ENCODE measurements around the gene SLC10A7.

The SLC10A7 gene

GRCh38 chr4:146256328-146256727, 265.4 kb downstream of the SLC10A7 start:
- TF ChIP-seq, protein P1, sequence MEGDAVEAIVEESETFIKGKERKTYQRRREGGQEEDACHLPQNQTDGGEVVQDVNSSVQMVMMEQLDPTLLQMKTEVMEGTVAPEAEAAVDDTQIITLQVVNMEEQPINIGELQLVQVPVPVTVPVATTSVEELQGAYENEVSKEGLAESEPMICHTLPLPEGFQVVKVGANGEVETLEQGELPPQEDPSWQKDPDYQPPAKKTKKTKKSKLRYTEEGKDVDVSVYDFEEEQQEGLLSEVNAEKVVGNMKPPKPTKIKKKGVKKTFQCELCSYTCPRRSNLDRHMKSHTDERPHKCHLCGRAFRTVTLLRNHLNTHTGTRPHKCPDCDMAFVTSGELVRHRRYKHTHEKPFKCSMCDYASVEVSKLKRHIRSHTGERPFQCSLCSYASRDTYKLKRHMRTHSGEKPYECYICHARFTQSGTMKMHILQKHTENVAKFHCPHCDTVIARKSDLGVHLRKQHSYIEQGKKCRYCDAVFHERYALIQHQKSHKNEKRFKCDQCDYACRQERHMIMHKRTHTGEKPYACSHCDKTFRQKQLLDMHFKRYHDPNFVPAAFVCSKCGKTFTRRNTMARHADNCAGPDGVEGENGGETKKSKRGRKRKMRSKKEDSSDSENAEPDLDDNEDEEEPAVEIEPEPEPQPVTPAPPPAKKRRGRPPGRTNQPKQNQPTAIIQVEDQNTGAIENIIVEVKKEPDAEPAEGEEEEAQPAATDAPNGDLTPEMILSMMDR (IDR thresholded peaks at IDR 0.05) = no peak
- no peaks in the 10 kb centered on the region for H3K4me1 ChIP-seq
- no peak overlapping the region for H3K27ac ChIP-seq
- H3K9me3 ChIP-seq = no peaks in the 10 kb centered on the region
- intact Hi-C loops (cut with DNase I; ENCODE audit: low total_unique reads) = no loop called here
- no peak overlapping the region for H3K4me3 ChIP-seq
- H3K27me3 ChIP-seq = no peaks in the 10 kb centered on the region
- DNase-seq = no peak
- H3K36me3 ChIP-seq = peaks cover 0 to 4% (median 0%) of the 10 kb centered on the region in 3 donors

- peaks cover 0 to 4% (median 0%) of the 10 kb centered on the region in 3 donors for H3K36me3 ChIP-seq
- intact Hi-C loops (cut with DNase I; ENCODE audit: low total_unique reads) = no loop called here
- no peaks in the 10 kb centered on the region for H3K9me3 ChIP-seq
- no peak overlapping the region for H3K27ac ChIP-seq
- no peaks in the 10 kb centered on the region for H3K27me3 ChIP-seq
- TF ChIP-seq, protein P1 (IDR thresholded peaks at IDR 0.05) = no peak
- no peak overlapping the region for H3K4me3 ChIP-seq
- DNase-seq = no peak
- H3K4me1 ChIP-seq = no peaks in the 10 kb centered on the region
These were observed 265.9 kb downstream of the SLC10A7 start for GRCh38 chr4:146255874-146256273.

GRCh38 chr4:146255463-146255862, 266.3 kb downstream of the SLC10A7 start:
- no peak for DNase-seq
- no peaks in the 10 kb centered on the region for H3K27me3 ChIP-seq
- H3K36me3 ChIP-seq = peaks cover 0 to 4% (median 0%) of the 10 kb centered on the region in 3 donors
- TF ChIP-seq, protein P1 (IDR thresholded peaks at IDR 0.05) = no peak
- no peak overlapping the region for H3K4me3 ChIP-seq
- no peaks in the 10 kb centered on the region for H3K4me1 ChIP-seq
- no peak overlapping the region for H3K27ac ChIP-seq
- H3K9me3 ChIP-seq = no peaks in the 10 kb centered on the region
- intact Hi-C loops (cut with DNase I; ENCODE audit: low total_unique reads) = no loop called here

GRCh38 chr4:146252969-146253611, 268.6 kb downstream of the SLC10A7 start:
- H3K36me3 ChIP-seq = peaks cover 0 to 4% (median 0%) of the 10 kb centered on the region in 3 donors
- no peak overlapping the region for H3K27ac ChIP-seq
- TF ChIP-seq, protein P1 (IDR thresholded peaks at IDR 0.05) = no peak
- intact Hi-C loops (cut with DNase I; ENCODE audit: low total_unique reads) = no loop called here
- no peak for DNase-seq
- no peaks in the 10 kb centered on the region for H3K4me1 ChIP-seq
- no peaks in the 10 kb centered on the region for H3K9me3 ChIP-seq
- H3K27me3 ChIP-seq = no peaks in the 10 kb centered on the region
- no peak overlapping the region for H3K4me3 ChIP-seq

- Histone ChIP-seq H3K27ac (no peak overlapping the region), H3K9me3 (no peaks in the 10 kb centered on the region), H3K27me3 (no peaks in the 10 kb centered on the region), H3K4me3 (no peak overlapping the region), H3K4me1 (peaks cover 0 to 35% (median 16%) of the 10 kb centered on the region in 4 donors), H3K36me3 (no peaks in the 10 kb centered on the region)
- intact Hi-C loops (cut with DNase I; ENCODE audit: low total_unique reads) = no loop called here
- TF ChIP-seq, protein P1 (IDR thresholded peaks at IDR 0.05) = no peak
- no peak for DNase-seq
These were observed 274.4 kb downstream of the SLC10A7 start for GRCh38 chr4:146247356-146247755.
